Airway epithelial cell (primary cell): ENCODE data around the gene PRSS50. TPM values are rescaled to one million over a fixed set of nuclear protein-coding genes. Genes with fewer than 3 reads are reported as not detected.

Source experiments
- total RNA-seq: library from RNA; depleted of rRNA; stranded (reverse); fragments of >200 nt; gene quantifications from 2 replicates; pipeline ENCODE4 v1.2.3, GENCODE V29; 2015

Gene PRSS50
- not detected in 2 replicates for total RNA-seq

GRCh38 chr3:46717447-46718231, at the start of gene PRSS50:
Gene PRSS50 (minus strand): TSS chr3:46717869. CDS start chr3:46717824, 45 bp downstream.

GRCh38 chr3:46701181-46701939, 16.3 kb downstream of the PRSS50 start, which contains the start of gene TMIE:
Gene TMIE (plus strand): TSS chr3:46701392. CDS start chr3:46701488, 96 bp downstream.

GRCh38 chr3:46693038-46693891, 24.4 kb downstream of the PRSS50 start, which contains the start of gene ALS2CL:
Gene ALS2CL (minus strand): TSS chr3:46693679. CDS start chr3:46689440, 4,239 bp downstream.

Other genes with a start within 250 kb of the PRSS50 start
- gene RTP3, start 219.9 kb downstream of the PRSS50 start, total RNA-seq: not detected in 2 replicates
- not detected in 2 replicates for gene LRRC2, start 151.6 kb downstream of the PRSS50 start, total RNA-seq
- not detected in 2 replicates for gene FAM240A, start 105.3 kb downstream of the PRSS50 start, total RNA-seq
- gene ALS2CL, start 24.2 kb downstream of the PRSS50 start, total RNA-seq: 49.5 and 57.3 TPM in 2 replicates
- gene TMIE, start 16.5 kb downstream of the PRSS50 start, total RNA-seq: 0.14 TPM in 1 of 2 replicates, not detected in the other
- not detected in 2 replicates for gene MYL3, start 145.6 kb upstream of the PRSS50 start, total RNA-seq
- not detected in 2 replicates for gene PTH1R, start 159.9 kb upstream of the PRSS50 start, total RNA-seq